WI38 (cell line): Measurements from ENCODE around the gene GLT8D2.

Source experiments
- H3K4me3 ChIP-seq: 2 replicates; pipeline ENCODE4 v1.5.1; 2011; ENCODE audit warnings: low read depth, mild to moderate bottlenecking, control low read depth, low read length
- TF ChIP-seq, protein P1 (sequence below): IDR thresholded peaks from 2 replicates; pipeline ENCODE4 v1.5.1; 2012; ENCODE audit warnings: low read depth, mild to moderate bottlenecking, control low read depth, low read length

GLT8D2 gene

GRCh38 chr12:103947871-103948555, 102.0 kb downstream of the GLT8D2 start:
- H3K4me3 ChIP-seq: no peak overlapping the region
- TF ChIP-seq, protein P1, sequence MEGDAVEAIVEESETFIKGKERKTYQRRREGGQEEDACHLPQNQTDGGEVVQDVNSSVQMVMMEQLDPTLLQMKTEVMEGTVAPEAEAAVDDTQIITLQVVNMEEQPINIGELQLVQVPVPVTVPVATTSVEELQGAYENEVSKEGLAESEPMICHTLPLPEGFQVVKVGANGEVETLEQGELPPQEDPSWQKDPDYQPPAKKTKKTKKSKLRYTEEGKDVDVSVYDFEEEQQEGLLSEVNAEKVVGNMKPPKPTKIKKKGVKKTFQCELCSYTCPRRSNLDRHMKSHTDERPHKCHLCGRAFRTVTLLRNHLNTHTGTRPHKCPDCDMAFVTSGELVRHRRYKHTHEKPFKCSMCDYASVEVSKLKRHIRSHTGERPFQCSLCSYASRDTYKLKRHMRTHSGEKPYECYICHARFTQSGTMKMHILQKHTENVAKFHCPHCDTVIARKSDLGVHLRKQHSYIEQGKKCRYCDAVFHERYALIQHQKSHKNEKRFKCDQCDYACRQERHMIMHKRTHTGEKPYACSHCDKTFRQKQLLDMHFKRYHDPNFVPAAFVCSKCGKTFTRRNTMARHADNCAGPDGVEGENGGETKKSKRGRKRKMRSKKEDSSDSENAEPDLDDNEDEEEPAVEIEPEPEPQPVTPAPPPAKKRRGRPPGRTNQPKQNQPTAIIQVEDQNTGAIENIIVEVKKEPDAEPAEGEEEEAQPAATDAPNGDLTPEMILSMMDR: no peak

DNA sequence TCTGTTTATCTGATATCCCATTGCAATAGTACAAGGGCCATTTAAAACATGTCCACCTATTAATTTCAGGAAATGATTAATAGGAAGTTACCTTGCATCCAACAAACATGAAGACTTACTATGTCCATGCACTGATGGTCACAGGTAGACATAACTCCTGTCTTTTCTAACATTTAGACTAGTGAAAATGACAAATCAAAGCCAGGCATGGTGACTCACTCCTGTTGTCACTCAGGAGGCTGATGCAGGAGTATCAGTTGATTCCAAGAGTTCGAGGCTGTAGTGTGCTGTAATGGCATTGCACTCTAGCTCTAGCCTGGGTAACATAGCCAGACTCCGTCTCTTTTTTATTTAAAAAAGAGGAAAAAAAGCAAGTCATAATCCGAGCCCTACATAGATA, 105.0 kb downstream of the GLT8D2 start:
- no peak overlapping the region for H3K4me3 ChIP-seq
- TF ChIP-seq, protein P1: no peak
